Measurements from ENCODE around the gene RAB11FIP5. TPM values are rescaled to one million over a fixed set of nuclear protein-coding genes. Genes with fewer than 3 reads are reported as not detected.
"Not testable (repeated sequence)": the region's sequence is repeated elsewhere in the genome, so short reads cannot be mapped to it uniquely, and the experiment has no call there.

The RAB11FIP5 gene, protein sequence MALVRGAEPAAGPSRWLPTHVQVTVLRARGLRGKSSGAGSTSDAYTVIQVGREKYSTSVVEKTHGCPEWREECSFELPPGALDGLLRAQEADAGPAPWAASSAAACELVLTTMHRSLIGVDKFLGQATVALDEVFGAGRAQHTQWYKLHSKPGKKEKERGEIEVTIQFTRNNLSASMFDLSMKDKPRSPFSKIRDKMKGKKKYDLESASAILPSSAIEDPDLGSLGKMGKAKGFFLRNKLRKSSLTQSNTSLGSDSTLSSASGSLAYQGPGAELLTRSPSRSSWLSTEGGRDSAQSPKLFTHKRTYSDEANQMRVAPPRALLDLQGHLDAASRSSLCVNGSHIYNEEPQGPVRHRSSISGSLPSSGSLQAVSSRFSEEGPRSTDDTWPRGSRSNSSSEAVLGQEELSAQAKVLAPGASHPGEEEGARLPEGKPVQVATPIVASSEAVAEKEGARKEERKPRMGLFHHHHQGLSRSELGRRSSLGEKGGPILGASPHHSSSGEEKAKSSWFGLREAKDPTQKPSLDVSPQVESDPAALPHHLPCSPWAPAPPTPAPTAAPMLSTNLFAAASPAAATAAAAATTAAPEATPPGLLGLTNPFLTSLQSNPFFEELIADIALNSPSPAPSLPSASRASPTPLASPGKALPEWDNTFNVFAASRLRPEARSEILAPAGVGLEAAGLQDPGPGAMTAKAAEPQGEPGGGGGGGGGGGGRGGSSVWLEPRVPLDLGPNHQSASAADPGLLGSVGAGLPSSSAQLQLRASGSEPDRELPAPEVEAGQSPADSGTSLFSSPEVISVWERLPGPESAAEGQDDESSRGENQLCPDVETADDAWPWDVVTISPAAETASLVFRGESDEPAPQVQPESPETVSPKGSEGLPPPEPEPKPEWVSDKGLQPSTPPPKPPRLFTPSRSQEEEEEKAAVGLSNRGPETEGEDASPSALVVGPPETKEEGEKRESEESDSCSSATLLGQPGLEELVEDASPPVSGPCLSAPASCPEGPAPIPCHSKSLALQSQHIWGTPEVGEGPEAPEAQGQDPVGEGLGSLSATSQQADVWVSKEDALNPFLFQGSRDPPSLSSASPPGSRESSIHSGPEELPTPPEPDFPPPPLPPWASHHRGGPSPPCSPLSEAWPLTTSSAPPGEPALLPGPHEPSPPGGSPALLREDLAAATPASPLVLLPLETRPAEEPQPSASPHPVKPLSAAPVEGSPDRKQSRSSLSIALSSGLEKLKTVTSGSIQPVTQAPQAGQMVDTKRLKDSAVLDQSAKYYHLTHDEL (N-terminal part only)
- 13.0 TPM for polyA plus RNA-seq (ENCODE audit: insufficient read length)

DNA sequence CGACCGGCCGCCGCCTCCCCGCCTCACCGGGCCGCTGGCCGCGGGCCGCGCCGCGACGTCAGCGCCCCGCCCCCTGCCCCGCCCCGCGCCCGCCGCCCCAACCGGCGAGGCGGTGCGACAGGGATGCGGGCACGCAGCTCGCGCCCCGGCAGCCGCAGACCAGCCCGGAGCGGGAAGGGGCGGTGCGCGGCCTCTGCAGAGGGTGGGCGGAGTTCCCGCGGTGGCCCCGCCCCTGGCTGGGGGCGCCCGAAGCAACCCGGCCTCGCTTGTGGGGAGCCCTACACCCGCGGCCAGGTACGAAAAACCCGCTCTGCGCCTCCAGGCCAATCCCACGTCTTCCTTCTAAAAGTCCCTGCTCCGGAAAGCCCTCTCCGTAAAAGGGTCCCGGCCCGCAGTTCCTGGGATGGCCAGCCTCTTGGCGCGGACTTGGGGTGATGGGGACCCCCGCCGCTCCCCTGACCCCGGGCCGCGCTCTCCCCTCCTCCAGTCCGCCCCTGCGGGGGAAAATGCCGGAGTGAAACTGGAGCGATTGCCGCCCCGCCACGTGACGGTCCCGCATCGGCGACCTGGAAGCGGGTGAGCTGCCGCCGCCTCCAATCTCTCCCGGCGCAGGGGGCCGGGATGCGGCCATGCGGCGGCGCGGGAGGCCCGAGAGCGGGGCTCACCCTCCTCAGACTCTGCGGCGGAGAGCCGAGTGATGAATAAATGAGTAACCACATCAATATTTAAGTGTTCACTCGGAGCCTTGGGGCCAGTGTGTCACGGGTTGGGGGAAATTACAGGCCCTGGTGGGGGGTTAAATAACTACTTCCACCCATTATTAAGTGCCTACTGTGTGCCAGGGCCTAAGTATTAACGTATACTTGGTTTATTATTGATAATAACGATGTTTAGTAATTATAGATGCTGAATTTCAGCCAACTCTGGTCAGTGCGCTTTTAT lies at the start of gene RAB11FIP5:
RAB11FIP5 (minus strand) TSS at position 36 of the 942 bp plus-strand sequence. CDS start 171 bp downstream, outside the sequence.
- DNase-seq (ENCODE audit: low read depth): no peak

DNA sequence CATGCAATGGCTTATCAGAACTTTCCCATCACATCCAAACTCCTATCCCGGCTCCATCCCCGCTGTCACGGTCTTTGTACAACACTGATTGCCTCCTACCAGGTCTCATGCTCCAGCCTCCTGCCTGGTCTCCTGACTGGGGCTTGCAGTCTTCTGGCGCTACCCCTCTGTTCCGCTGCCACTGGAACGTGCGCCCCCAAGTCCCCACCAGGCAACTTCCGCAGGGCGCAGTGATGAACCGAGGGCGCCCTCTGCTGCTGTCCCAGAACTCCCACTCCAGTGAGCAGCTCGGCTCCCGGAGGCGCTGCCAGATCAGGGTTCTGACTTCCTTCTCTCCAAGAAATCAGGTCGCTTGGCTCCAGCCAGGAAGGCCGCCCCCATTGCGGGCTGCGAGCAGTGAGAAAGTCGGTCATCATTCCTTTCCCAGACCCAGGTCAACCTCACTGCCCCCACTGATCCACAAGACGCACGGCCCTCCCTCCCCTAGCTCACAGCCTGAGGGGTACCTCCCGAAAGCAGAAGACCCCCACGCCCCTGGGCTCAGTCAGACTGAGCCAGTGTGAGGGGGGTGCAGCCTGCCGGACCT lies 43.9 kb upstream of the RAB11FIP5 start:
- no peak for DNase-seq (ENCODE audit: low read depth)

DNA sequence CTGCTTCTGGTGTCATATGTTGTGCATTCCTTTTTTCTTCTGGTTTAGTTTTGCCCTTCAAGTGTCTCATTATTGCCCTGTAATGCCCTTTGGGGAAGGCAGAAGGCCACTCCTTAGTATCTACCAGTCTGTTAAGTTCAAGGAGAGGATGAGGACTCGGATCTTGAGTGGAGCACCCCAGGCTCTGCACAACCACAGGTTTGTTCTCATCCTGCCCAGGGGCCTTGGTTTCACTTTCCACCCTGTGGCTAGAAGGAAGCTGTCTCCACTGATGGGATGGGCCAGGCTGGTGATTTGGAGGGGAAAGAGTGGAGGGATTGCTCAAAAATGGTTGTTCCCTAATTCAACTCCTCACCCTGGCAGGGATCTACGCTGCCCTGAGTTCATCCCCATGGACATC lies 30.2 kb upstream of the RAB11FIP5 start:
- no peak for DNase-seq (ENCODE audit: low read depth)

DNA sequence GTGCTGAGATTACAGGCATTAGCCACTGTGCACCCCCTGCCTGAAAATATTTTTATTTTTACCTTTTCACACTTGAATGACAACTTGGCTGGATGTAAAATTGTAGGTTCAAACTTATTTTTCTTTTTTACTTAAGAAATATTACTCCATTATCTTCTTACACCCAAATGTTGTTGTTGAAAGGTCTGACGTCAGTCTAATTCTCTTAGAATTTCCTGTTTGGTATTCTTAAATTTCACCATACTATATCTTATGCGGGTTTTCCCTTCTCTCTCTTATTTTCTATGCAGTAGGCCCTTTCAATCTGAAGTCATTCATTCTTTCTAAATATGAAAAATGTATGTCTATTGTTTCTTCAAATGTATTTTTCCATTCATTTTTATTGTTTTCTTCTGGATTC lies 29.1 kb upstream of the RAB11FIP5 start:
- no peak for DNase-seq (ENCODE audit: low read depth)

DNA sequence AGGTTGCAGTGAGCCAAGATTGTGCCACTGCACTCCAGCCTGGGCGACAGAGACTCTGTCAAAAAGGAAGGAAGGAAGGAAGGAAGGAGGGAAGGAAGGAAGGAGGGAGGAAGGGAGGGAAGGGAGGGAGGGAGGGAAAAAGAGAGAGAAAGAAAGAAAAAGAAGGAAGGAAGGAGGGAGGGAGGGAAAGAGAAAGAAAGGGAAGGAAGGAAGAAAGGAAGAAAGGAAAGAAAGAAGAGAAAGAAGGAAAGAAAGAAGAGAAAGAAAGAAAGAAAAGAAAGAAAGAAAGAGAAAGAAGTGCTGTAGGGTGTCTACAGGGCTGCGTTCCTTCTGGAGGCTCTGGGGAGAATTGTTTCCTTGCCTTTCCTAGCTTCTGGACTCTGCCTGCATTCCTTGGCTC lies 22.5 kb upstream of the RAB11FIP5 start:
- no peak for DNase-seq (ENCODE audit: low read depth)

DNA sequence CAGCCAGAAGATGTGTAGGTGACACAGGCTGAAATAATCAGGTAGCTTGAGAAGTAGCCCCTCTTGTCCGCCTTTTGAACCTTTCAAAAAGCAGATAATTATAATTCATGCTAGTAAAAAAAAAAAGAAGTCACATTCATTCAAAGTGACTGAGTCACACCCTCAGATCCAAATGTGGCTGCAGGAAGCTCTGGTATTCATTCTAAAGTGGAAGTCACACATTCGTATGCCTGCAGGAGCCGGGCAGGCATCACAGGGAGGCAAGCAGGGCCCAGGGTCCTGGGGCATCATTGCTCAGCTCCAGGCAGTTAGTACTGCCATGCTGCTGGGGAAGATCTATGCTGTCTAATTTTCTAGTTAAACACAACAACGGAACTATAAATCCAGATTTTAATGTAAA lies 21.7 kb upstream of the RAB11FIP5 start:
- no peak for DNase-seq (ENCODE audit: low read depth)

DNA sequence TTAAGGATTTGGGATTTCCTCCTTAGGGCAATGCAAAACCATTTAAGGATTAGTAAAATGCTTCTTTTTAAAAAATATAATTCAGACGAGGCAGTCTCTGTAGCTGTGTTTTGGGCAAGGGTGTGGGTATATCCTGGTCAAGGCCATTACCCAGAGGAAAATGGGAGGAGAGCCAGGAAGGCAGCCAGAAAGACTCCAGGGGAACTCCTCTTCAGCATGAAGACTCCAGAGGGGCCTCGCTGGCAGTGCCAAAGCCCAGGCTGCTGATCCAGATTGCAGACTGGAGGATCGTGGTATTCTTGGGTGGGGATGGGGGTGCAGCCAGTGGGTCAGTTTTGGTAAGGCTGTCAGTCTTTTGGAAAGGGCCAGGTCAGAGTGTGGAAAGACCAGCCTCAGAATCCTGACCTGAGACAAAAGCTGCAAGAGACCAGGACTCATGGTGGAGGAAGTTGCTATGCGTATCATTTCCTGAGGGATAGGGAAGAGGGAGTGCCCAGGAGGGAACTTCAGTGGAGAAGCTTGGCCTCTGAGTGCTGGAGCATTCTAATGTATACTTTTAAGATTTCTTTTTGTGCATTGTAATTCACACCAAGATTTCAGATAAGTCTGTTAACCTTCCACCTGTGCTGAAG lies 20.9 kb upstream of the RAB11FIP5 start:
- no peak for DNase-seq (ENCODE audit: low read depth)

DNA sequence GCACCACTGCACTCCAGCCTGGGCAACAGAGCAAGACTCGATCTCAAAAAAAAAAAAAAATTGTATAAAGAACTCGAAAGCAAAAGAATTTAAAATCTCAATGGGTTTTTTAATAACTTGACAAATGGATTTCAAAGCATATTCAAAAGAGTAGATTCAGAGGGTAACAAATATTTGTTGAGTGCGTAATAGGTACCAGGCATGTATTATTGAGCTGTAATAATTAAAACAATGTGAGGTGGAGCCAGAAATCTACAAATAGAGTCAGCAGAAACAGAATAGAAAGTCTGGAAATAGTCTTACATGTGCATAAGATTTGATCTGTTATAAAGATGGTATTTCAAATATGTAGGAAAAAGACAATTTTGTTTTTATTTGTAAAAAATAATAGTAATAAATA lies 19.1 kb upstream of the RAB11FIP5 start:
- DNase-seq (ENCODE audit: low read depth): no peak

DNA sequence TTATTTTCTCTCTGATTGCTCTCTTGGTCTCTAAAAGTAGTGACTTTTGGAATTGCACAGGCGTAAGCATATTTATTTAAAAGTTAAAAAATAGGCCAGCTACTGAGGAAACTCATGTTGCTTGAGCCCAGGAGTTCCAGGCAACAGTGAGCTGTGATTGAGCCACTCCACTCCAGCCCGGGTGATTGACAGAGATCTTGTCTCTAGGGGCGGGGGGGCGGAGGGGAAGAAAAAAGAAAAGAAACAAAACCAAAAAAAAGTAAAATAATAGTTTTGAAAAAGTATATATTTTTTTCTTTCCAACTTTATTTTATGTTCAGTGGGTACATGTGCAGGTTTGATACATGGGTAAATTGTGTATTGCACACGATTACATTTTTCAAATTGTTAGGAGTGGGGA lies 18.0 kb upstream of the RAB11FIP5 start:
- no peak for DNase-seq (ENCODE audit: low read depth)

DNA sequence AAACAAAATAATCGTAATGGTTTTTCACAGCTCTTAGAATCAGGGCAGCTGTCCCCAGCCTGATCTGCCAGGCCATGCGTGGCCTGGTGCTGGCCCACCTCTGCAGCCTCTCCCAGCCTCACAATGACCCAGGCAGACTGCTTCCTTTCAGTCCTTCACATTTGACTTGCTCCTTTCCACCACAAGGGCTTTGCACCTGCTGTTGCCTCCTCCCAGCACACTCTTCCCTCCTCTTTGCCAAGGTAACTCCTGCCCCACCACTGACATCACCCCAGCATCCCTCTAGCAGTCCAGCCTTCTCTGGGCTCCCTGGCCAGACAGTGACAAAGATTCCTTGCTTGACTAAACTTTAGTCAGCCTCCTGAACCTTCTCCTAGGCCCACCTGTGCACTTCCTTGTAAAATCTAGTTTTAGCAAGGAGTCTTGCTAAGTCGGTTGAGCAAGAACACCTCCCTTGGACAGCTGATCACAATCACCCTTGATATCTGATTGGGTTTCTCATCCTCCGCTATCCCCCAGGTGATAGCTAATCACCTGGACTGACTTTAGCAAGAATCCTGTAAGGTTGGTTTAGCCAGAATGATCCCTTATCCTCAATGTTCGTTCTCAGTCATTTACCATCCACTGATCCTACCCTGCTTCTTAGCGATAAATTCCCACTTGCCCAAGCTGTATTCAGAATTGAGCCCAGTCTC lies 16.2 kb upstream of the RAB11FIP5 start:
- DNase-seq (ENCODE audit: low read depth): no peak

DNA sequence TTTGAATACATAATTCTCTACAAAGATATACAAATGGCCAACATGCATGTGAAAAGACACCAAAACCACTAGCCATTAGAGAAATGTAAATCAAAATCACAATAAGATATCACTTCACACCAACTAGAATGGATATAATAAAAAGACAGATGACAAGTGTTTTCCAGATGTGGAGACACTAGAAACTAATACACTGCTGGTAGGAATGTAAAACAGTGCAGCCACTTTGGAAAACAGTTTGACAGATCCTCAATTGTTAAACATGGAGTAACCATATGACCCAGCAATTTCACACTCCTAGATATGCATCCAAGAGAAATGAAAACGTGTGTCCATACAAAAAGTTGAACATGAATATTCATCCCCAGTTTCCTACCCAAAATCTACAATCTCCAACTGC lies 9.8 kb upstream of the RAB11FIP5 start:
- no peak for DNase-seq (ENCODE audit: low read depth)

DNA sequence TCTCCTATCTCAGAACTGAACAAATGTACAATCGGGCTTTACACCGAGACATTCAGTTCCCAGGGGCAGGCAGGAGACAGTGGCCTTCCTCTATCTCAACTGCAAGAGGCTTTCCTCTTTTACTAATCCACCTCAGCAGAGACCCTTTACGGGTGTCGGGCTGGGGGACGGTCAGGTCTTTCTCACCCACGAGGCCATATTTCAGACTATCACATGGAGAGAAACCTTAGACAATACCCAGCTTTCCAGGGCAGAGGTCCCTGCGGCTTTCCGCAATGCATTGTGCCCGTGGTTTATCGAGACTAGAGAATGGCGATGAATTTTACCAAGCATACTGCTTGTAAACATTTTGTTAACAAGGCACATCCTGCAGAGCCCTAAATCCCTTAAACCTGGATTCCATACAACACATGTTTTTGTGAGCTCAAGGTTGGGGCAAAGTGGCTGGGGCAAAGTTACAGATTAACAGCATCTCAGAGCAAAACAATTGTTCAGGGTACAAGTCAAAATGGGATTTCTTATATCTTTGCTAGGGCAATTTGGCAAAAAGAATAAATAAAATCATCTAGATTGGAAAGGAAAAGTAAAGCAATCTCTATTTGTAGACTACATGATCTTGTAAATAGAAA lies 7.0 kb upstream of the RAB11FIP5 start:
- not testable (repeated sequence) for DNase-seq (ENCODE audit: low read depth)

DNA sequence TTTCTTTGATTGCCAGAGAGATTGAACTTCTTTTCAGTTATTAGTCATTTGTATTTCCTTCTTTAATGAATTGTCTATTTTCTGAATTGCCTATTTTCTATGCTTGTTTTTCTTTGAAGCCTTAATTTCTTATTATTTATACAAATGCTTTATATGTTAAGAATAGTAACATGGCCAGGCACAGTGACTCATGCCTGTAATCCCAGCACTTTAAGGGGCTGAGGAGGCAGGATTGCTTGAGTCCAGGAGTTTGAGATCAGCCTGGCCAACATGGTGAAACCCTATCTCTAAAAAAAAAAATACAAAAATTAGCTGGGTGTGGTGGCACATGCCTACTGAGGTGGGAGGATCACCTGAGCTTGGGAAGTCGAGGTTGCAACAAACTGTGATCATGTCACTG lies 4.7 kb upstream of the RAB11FIP5 start:
- DNase-seq (ENCODE audit: low read depth): no peak

DNA sequence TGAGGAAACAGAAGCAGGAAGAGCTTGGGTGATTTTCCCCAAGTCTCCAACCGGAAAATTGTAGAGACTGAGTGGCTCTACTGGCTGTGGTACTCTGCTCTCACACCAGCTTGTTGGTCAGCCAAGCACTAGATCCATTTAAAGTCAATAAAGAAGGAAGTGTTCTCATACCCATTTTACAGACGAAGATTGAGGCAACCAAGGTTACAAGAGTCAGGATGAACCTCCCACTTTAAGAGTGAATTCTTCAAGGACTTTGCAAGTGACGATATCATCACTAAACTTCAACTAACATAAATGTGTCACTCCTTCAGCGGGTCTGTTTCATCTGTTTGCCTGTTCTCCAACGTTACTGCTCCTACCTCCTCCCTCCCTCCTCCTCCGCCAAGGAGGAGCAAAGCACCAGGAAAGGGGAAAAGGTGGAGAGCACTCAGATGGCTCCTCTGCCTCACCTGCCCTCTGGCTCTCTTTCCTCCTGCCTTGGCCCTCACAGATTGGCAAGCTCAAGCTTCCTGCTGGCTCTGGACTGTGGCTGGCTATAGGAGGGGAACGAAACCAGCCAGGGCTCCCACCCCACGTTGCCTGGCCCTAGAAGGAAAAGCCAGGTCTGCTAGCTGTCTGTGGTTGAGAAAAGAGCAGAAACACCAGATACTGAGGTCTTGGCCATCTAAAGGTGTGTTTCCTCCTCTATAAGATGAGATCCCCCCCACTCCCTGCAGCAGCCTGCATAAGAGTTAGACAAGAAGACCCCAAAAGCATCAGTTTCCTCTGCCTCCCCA lies 3.6 kb upstream of the RAB11FIP5 start:
- no peak for DNase-seq (ENCODE audit: low read depth)

DNA sequence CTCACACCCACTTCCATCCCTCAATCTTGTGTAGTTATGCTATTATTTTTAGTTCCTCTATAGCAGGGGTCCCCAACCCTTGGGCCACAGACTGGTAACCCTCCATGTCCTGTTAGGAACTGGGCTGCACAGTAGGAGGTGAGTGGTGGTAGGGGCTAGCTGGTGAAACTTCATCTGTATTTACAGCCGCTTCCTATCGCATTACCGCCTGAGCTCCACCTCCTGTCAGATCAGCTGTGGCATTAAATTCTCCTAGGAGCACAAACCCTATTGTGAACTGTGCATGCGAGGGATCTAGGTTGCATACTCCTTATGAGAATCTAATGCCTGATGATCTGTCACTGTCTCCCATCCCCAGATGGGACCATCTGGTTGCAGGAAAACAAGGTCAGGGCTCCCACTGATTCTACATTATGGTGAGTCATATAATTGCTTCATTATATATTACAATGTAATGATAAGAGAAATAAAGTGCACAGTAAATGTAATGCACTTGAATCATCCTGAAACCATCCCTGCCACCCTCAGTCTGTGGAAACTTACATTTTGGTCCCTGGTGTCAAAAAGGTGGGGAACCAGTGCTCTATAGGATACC lies 1.6 kb upstream of the RAB11FIP5 start:
- DNase-seq (ENCODE audit: low read depth): no peak

DNA sequence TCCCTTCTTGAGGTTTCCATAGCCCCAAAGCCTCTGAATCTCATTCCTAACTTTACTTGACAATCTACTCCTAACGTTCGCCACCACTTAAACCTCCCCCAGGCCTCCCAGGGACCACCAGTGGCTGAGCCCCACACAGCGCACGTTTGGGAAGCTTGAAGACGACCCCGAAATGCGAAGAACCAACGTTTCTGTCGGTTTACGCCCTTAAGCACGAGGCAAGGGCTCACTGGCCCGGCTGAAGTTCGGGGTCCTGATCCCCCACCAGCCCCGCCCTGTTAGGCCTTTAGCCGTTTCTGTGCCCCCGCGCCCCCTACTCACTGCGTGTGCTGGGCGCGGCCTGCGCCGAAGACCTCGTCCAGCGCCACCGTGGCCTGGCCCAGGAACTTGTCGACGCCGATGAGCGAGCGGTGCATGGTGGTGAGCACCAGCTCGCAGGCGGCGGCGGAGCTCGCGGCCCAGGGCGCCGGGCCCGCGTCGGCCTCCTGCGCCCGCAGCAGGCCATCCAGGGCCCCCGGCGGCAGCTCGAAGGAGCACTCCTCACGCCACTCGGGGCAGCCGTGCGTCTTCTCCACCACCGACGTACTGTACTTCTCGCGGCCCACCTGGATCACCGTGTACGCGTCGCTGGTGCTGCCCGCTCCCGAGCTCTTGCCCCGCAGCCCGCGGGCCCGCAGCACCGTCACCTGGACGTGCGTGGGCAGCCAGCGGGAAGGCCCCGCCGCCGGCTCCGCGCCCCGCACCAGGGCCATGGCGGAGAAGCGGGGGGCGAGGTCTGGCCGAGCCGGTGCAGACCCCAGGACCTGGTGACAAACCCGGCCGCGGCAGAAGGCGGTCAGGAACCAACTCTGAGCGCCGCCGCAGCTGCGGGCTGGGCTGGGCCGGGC lies 479 bp downstream of the RAB11FIP5 start:
- no peak for DNase-seq (ENCODE audit: low read depth)

Measured in forelimb muscle (tissue), 1 donor.